HG02870 (cell line): ENCODE measurements around the gene SDF4.
"Not testable (repeated sequence)": the region's sequence is repeated elsewhere in the genome, so short reads cannot be mapped to it uniquely, and the experiment has no call there.

ENCODE experiments used
- ATAC-seq: cut with Tn5 transposase; IDR thresholded peaks from one replicate; pipeline ENCODE4 v1.9.1; 2021; ENCODE audit warnings: mild to moderate bottlenecking, moderate library complexity; ENCODE audit not compliant: unreplicated experiment

SDF4 gene

DNA sequence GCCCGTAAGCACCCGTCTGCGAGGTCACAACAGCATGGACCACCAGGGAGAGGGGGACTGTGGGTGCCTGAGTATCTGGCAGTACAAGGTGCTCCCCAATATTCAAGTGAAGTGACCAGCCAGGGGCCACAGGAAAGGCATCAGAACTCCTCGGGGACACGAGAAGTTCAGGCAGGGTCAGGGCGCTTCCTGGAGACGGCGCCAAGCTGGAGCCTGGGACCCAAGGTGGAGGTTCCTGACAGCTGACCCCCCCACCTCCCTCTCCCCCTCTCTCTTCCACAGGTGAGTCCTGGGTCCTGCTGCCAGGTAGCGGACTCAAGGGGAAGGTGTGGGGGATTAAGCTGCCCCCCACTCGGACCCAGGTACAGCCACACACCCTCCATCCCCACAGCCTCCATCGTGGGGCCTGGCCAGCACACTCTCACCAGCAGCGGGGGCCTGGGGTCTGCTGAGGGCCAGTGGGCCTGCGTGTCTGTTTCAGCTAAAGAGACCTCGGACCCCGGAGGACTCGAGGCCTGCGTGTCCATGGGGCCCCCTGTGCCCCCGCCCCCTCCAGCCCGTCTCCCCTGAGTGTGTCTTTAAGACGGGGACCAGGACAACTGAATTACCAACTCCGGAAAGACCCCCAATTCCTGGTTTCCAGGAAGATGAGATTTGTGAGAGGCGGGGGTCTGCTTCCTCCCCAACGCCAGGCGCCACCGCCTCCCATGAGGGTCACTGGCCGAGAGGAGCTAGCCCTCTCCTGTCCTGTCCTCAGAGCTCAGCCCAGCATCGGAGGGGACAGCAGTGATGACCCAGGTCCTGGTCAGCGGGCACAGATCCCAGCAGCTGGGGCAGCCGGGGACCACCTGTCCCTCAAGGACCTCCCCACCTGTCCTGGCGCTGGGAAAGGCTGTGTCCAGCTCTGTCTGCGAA, 31.6 kb downstream of the SDF4 start:
- no peak for ATAC-seq

DNA sequence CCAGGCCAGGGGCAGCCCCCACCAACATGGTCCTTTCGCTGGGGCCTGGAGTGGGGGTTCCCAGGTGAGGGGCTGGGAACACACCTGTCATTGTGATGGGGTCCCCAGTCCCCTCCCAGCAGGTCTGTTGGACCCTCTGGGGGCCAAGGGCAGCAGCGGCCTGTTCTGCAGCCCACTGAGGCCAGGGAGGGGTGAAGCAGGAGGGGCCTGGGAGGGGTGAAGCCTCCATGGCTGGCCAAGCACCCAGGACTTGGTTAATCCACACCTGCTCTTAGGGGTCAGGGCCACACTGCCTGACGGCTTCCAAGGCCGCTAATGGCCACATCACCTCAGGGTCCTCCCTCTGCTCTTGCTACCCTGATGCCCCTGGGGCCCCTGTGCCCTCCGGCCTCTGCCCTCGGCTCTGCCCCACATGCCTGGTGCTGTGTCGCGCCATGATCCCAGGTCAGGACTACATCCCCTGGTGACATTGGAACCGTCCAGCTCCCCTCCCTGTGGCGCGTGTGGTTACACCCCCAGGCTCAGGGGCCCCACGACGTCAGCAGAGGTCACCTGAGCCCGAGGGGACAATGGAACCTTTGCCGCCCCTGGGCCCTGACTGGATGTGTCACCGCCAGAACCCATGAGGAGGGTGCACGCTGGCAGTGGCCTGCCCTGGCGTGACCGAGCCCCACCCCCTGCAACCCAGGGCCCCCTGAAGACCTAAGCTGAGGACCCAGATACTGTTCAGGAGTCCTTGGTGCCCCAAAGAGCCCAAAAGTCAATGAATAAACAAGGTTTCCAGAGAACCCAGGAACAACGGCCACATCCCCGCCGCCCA, 32.5 kb downstream of the SDF4 start:
- ATAC-seq, result no peak

DNA sequence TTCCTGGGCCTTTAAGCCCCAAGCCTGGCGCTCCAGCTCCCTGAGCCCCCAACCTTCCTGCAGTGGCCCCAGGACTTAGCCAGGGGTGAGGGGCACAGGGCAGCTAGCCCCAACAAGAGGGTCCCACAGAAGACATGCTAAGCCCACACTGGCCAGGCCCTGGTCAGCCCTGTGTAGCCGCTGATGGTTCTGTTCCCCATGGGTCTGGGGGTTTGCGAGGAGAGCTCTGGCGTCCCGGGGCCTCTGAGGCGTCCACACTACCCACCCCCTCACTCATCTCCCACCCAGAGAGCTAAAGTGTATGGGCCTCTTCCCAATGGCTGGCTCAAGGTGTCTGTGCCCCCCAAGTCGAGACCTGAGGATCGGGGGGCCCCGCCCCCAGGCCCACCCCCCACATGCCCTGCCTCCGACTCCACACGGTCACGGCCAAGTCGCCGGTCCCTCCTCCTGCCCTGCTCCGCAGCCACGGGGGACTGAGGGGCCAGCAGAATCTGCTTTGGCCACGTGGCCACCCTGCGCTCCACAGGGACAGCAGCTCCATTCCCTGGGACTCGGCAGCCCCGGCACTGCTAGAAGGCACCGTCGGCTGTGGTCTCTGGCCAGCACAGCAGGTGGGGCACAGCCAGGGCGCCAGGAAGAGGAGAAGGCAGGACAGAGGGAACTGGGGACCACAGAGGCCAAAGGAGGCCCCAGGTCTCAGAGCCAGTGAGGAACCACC, 33.2 kb downstream of the SDF4 start:
- no peak for ATAC-seq

- no peak for ATAC-seq
These were observed 34.0 kb downstream of the SDF4 start for GRCh38 chr1:1197551-1198422.

GRCh38 chr1:1197188-1197500, 34.7 kb downstream of the SDF4 start:
- ATAC-seq, result no peak

- no peak for ATAC-seq
These were observed 35.2 kb downstream of the SDF4 start for GRCh38 chr1:1196431-1197187.

DNA sequence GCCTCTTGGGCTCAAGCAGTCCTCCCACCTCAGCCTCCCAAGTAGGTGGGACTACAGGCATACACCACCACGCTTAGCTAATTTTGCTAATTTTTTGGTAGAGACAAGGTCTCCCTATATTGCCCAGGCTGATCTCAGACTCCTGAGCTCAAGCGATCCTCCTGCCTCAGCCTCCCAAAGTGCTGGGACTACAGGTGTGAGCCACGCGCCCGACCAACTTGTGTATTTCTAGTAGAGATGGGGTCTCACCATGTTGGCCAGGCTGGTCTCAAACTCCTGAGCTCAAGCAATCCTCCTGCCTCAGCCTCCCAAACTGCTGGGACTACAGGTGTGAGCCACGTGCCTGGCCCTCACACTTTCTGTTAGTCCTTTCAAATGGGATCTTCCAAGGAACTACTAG, 36.1 kb downstream of the SDF4 start:
- not testable (repeated sequence) for ATAC-seq

DNA sequence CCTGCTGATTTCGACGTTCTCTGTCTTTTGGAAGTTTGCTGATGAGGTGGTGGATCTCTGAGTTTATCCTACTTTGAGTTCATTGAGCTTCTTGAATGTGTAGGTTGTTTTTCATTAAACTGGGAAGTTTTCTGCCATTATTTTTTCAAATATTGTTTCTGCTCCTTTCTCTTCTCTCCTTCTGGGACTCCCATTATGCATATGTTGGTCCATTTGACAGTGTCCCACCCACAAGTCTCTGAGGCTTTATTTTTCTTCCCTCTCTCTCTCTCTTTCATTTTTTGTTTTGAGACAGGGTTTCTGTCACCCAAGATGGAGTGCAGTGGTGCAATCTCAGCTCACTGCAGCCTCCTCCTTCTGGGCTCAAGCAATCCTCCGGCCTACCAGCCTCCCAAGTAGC, 37.1 kb downstream of the SDF4 start:
- ATAC-seq, result no peak

- no peak for ATAC-seq
These were observed 40.1 kb downstream of the SDF4 start for GRCh38 chr1:1191734-1192133.

GRCh38 chr1:1189111-1189510, 42.7 kb downstream of the SDF4 start:
- no peak for ATAC-seq

- ATAC-seq, result no peak
These were observed 43.9 kb downstream of the SDF4 start for GRCh38 chr1:1187938-1188337.

- no peak for ATAC-seq
These were observed 46.6 kb downstream of the SDF4 start for GRCh38 chr1:1185101-1185765.

GRCh38 chr1:1183833-1184775, 47.7 kb downstream of the SDF4 start:
- ATAC-seq, result no peak

DNA sequence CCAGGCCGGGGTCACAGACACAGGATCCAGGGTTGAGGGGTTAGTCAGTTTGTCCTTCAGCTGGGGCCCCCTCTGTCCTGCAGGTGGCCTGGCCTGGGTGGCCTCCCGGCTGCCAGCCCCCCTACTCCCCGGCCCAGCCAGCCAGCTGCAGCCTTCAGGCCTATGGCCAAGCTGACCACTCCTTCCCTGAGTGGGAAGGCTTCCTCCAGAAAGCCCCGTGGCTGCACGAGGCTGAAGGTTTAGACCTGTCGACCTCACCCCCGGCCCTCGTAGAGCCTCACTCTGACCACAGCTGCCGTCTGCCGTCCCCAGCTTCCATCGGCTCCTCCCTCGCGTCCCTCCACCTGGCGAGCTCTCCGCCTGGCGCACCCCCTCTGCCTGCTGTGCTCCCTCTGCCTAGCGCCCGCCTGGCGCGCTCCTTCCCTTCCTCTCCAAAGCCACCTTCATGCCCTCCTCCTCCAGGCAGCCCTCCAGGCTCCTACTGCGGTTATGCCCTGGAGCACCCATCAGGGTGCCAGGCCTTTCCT, 48.5 kb downstream of the SDF4 start:
- ATAC-seq, result no peak

GRCh38 chr1:1182491-1183220, 49.1 kb downstream of the SDF4 start:
- ATAC-seq, result no peak

GRCh38 chr1:1181938-1182410, 49.8 kb downstream of the SDF4 start:
- no peak for ATAC-seq
